Breast epithelium (tissue), 4 donors: ENCODE measurements around the gene NDFIP2. TPM values are rescaled to one million over a fixed set of nuclear protein-coding genes. Genes with fewer than 3 reads are reported as not detected.

ENCODE experiments used
- DNase-seq, 2 donors: peaks; one replicate each; pipeline ENCODE4 v3.0.0-alpha.2; 2019; ENCODE audit warnings: low spot score in 2 of 2
- H3K27ac ChIP-seq, 2 donors: fragments of 200-600 bp; sonication (generic) in 1 of 2; one replicate each; pipeline ENCODE4 v1.5.1; 2016 to 2019; ENCODE audit warnings: mild to moderate bottlenecking in 1 of 2
- H3K27me3 ChIP-seq, 2 donors: fragments of 200-600 bp; sonication (generic) in 1 of 2; one replicate each; pipeline versions ENCODE4 v1.5.1 to v1.6.0; 2017 to 2019; ENCODE audit warnings: control low read depth in 1 of 2, mild to moderate bottlenecking in 1 of 2
- H3K36me3 ChIP-seq: fragments of 200-600 bp; one replicate; pipeline ENCODE4 v1.5.1; 2019
- H3K4me1 ChIP-seq, 2 donors: fragments of 200-600 bp; sonication (generic); one replicate each; pipeline ENCODE4 v1.5.1; 2016 to 2019; ENCODE audit warnings: control low read depth in 1 of 2
- H3K4me3 ChIP-seq, 3 donors: fragments of 200-600 bp; sonication (generic); 1 replicate in 2 of 3; 2 replicates in 1 of 3; pipeline ENCODE4 v1.5.1; 2016 to 2019; ENCODE audit warnings: mild to moderate bottlenecking in 3 of 3, moderate library complexity in 2 of 3
- H3K9me3 ChIP-seq, 2 donors: fragments of 200-600 bp; sonication (generic) in 1 of 2; one replicate each; pipeline ENCODE4 v1.5.1; 2016 to 2019; ENCODE audit warnings: control low read depth in 1 of 2
- CTCF ChIP-seq, 3 donors: fragments of 450-650 bp; IDR thresholded peaks; one replicate each; pipeline ENCODE4 v1.5.1; 2016 to 2017; ENCODE audit warnings: antibody characterized with exemption in 3 of 3, mild to moderate bottlenecking in 3 of 3, moderate library complexity in 3 of 3
- POLR2A ChIP-seq: fragments of 450-650 bp; IDR thresholded peaks from one replicate; pipeline ENCODE4 v1.6.1; 2016; ENCODE audit warnings: antibody characterized with exemption, mild to moderate bottlenecking, moderate library complexity
- POLR2AphosphoS5 ChIP-seq, 3 donors: sonication (generic); formaldehyde crosslinking; IDR thresholded peaks; one replicate each; pipeline ENCODE4 v1.6.1; 2017; ENCODE audit warnings: antibody characterized with exemption in 3 of 3
- intact Hi-C: fragments of 100-400 bp; cut with DNase I; formaldehyde crosslinking; loops from one replicate; pipeline ENCODE4 v1.15.1; 2023; ENCODE audit warnings: low total_unique reads
- total RNA-seq, 3 donors: library from RNA; depleted of rRNA; stranded (reverse); fragments of >200 nt; gene quantifications; one replicate each; pipeline ENCODE4 v1.1.0, GENCODE V29; 2016

Gene NDFIP2
- total RNA-seq, 3 donors from 2014 or later = 15.8 to 26.5 (median 22.6) TPM

- DNase-seq = no peak
- Histone ChIP-seq H3K9me3 (no peaks in the 10 kb centered on the region), H3K27me3 (no peaks in the 10 kb centered on the region), H3K36me3 (no peaks in the 10 kb centered on the region), H3K4me1 (no peaks in the 10 kb centered on the region), H3K4me3 (no peak overlapping the region), H3K27ac (no peak overlapping the region)
- TF ChIP-seq POLR2AphosphoS5 (IDR thresholded peaks at IDR 0.05) (no peak), CTCF (IDR thresholded peaks at IDR 0.05) (no peak), POLR2A (no peak)
- intact Hi-C loops = loop anchor here (10.0 kb wide), 1 partner anchor 119 kb away; no protein-coding TSS in a partner anchor
Measured at GRCh38 chr13:79543883-79544282, 62.9 kb downstream of the NDFIP2 start.

GRCh38 chr13:79547211-79548195 lies 66.5 kb downstream of the NDFIP2 start:
- Histone ChIP-seq H3K9me3 (no peaks in the 10 kb centered on the region), H3K27me3 (no peaks in the 10 kb centered on the region), H3K4me1 (no peaks in the 10 kb centered on the region), H3K4me3 (no peak overlapping the region), H3K36me3 (peaks cover 4% of the 10 kb centered on the region), H3K27ac (no peak overlapping the region)
- intact Hi-C loops = loop anchor here (10.0 kb wide), 1 partner anchor 123 kb away; no protein-coding TSS in a partner anchor
- TF ChIP-seq POLR2A (no peak), POLR2AphosphoS5 (IDR thresholded peaks at IDR 0.05) (no peak), CTCF (IDR thresholded peaks at IDR 0.05) (no peak)
- no peak for DNase-seq

- no peak overlapping the region for H3K4me3 ChIP-seq
- intact Hi-C loops = loop anchor here (10.0 kb wide), 1 partner anchor 124 kb away; no protein-coding TSS in a partner anchor
- no peaks in the 10 kb centered on the region for H3K9me3 ChIP-seq
- peaks cover 4% of the 10 kb centered on the region for H3K36me3 ChIP-seq
- TF ChIP-seq CTCF (IDR thresholded peaks at IDR 0.05) (no peak), POLR2AphosphoS5 (IDR thresholded peaks at IDR 0.05) (no peak), POLR2A (no peak)
- no peaks in the 10 kb centered on the region for H3K4me1 ChIP-seq
- H3K27ac ChIP-seq = no peak overlapping the region
- DNase-seq = no peak
- no peaks in the 10 kb centered on the region for H3K27me3 ChIP-seq
Measured at GRCh38 chr13:79548902-79549301, 67.9 kb downstream of the NDFIP2 start.

GRCh38 chr13:79549355-79550106 lies 68.6 kb downstream of the NDFIP2 start:
- intact Hi-C loops = loop anchor here (10.0 kb wide), 1 partner anchor 125 kb away; no protein-coding TSS in a partner anchor
- Histone ChIP-seq H3K4me1 (no peaks in the 10 kb centered on the region), H3K9me3 (no peaks in the 10 kb centered on the region), H3K36me3 (peaks cover 4% of the 10 kb centered on the region), H3K27ac (no peak overlapping the region), H3K4me3 (no peak overlapping the region), H3K27me3 (no peaks in the 10 kb centered on the region)
- no peak for TF ChIP-seq POLR2AphosphoS5 (IDR thresholded peaks at IDR 0.05)
- TF ChIP-seq POLR2A = no peak
- no peak for TF ChIP-seq CTCF (IDR thresholded peaks at IDR 0.05)
- no peak for DNase-seq
